NCI-H82 treated with DMSO at 0.1 percent for 48 hours (cell line): Measurements from ENCODE around the gene PDIA3.
"Not testable (repeated sequence)": the region's sequence is repeated elsewhere in the genome, so short reads cannot be mapped to it uniquely, and the experiment has no call there.

Experiments
- DNase-seq: peaks from one replicate; lab custom pipeline; 2025; ENCODE audit not compliant: unreplicated experiment; lab: John Stamatoyannopoulos, UW

The PDIA3 gene

GRCh38 chr15:43815064-43815463, 68.8 kb downstream of the PDIA3 start:
- DNase-seq, result not testable (repeated sequence)

DNA sequence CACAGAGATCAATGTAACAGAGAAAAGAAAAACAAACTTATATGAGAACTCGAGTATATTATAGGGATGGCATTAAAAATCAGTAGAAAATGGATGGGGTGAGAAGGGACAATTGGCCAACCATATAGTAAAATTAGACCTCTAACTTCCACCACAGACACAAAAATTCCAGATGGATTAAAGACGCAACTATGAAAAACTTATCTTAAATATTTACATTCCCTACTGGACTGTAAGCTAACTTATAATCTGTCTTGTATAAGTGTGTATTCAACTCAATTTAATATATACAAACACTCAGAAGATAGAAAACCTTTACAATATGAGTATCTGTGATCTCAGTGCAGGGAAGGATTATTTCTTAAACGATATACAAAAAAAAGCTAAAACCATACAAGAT, 75.3 kb downstream of the PDIA3 start:
- DNase-seq, result no peak
